ENCODE measurements around the gene ADAP1.

Gene ADAP1

GRCh38 chr7:915291-916218 is 38.9 kb downstream of the ADAP1 start:
- no peak for TF ChIP-seq CTCF (IDR thresholded peaks at IDR 0.05)

GRCh38 chr7:914521-915194 is 39.8 kb downstream of the ADAP1 start:
- intact Hi-C loops (cut with DNase I; ENCODE audit: low total_unique reads), result no loop called here

More at GRCh38 chr7:915291-916218, 38.9 kb downstream of the ADAP1 start:
- H3K9me3 ChIP-seq, result no peaks in the 10 kb centered on the region
- H3K4me1 ChIP-seq, result peaks cover 0 to 12% (median 0%) of the 10 kb centered on the region in 4 donors
- H3K4me3 ChIP-seq, result no peak overlapping the region
- H3K27me3 ChIP-seq, result no peaks in the 10 kb centered on the region
- no peaks in the 10 kb centered on the region for H3K36me3 ChIP-seq
- H3K27ac ChIP-seq, result no peak overlapping the region
- DNase-seq, result no peak
- intact Hi-C loops (cut with DNase I; ENCODE audit: low total_unique reads), result no loop called here

GRCh38 chr7:913736-914520 is 40.6 kb downstream of the ADAP1 start:
- no peaks in the 10 kb centered on the region for H3K9me3 ChIP-seq
- peaks cover 0 to 18% (median 2%) of the 10 kb centered on the region in 4 donors for H3K4me1 ChIP-seq
- DNase-seq, result no peak
- no peaks in the 10 kb centered on the region for H3K36me3 ChIP-seq
- no peaks in the 10 kb centered on the region for H3K27me3 ChIP-seq
- intact Hi-C loops (cut with DNase I; ENCODE audit: low total_unique reads), result no loop called here
- no peak for TF ChIP-seq CTCF (IDR thresholded peaks at IDR 0.05)
- no peak overlapping the region for H3K4me3 ChIP-seq
- H3K27ac ChIP-seq, result no peak overlapping the region

More at GRCh38 chr7:914521-915194, 39.8 kb downstream of the ADAP1 start:
- no peaks in the 10 kb centered on the region for H3K27me3 ChIP-seq
- no peaks in the 10 kb centered on the region for H3K9me3 ChIP-seq
- no peak for DNase-seq
- no peak overlapping the region for H3K27ac ChIP-seq
- peaks cover 0 to 13% (median 0%) of the 10 kb centered on the region in 4 donors for H3K4me1 ChIP-seq
- no peak for TF ChIP-seq CTCF (IDR thresholded peaks at IDR 0.05)
- H3K4me3 ChIP-seq, result no peak overlapping the region
- no peaks in the 10 kb centered on the region for H3K36me3 ChIP-seq

GRCh38 chr7:911791-912480 is 42.5 kb downstream of the ADAP1 start:
- intact Hi-C loops (cut with DNase I; ENCODE audit: low total_unique reads), result no loop called here
- no peak for DNase-seq
- no peak for TF ChIP-seq CTCF (IDR thresholded peaks at IDR 0.05)

GRCh38 chr7:910931-911431 is 43.5 kb downstream of the ADAP1 start:
- Histone ChIP-seq H3K4me3 (no peak overlapping the region), H3K9me3 (no peaks in the 10 kb centered on the region), H3K4me1 (peaks cover 0 to 16% (median 2%) of the 10 kb centered on the region in 4 donors), H3K27ac (no peak overlapping the region), H3K36me3 (no peaks in the 10 kb centered on the region), H3K27me3 (no peaks in the 10 kb centered on the region)
- no peak for TF ChIP-seq CTCF (IDR thresholded peaks at IDR 0.05)
- DNase-seq, result no peak
- intact Hi-C loops (cut with DNase I; ENCODE audit: low total_unique reads), result no loop called here

More at GRCh38 chr7:911791-912480, 42.5 kb downstream of the ADAP1 start:
- Histone ChIP-seq H3K9me3 (no peaks in the 10 kb centered on the region), H3K36me3 (no peaks in the 10 kb centered on the region), H3K27me3 (no peaks in the 10 kb centered on the region), H3K27ac (no peak overlapping the region), H3K4me3 (no peak overlapping the region), H3K4me1 (peaks cover 0 to 23% (median 2%) of the 10 kb centered on the region in 4 donors)
